ENCODE measurements around the gene HRAS. TPM values are rescaled to one million over a fixed set of nuclear protein-coding genes. Genes with fewer than 3 reads are reported as not detected.

HRAS gene
- total and polyA plus RNA-seq, 2 donors (not counting 1 experiment from before 2014, with no cell fraction given), result 63.5 to 86.0 TPM

DNA sequence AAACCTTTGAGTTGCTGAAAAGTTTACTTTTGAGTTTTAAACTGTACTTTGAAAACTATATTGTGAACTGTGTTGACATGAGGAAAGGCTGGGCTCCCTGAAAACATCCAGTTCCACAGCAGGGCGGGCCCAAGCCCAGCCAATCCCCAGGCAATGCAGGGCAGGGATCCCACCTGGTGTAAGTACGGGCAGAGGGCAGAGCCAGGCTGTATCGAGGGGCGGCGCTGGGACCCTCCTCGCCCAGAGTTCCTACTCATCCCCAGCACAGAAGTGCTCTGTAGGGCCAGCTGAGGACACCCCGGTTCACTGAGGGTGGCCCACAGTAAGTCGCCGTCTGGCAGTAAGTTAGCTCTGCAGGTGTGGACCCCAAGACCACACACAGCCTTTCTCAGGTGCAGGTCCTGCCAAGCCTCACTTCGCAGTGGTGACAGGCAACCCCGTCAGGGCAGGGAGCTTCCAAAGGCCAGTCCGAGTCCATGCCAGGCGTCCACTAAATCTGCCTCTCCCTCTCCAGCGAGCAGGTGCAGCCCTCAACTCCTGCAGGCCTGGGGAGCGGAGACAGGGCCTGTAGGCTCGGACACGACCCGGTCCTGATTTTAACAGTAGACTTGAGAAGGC lies 31.7 kb upstream of the HRAS start:
- H3K9me3 ChIP-seq (ENCODE audit: control extremely low read depth in 1 of 3, control insufficient read depth in 2 of 3, insufficient read depth in 1 of 3, low read length in 2 of 3), result no peaks in the 10 kb centered on the region
- peak overlapping the region; percentile 83 for H3K4me3 Mint-ChIP-seq
- ATAC-seq (ENCODE audit: low read depth) (no peak), DNase-seq (peak; percentile 50)
- H3K27ac Mint-ChIP-seq, result peak overlapping the region; percentile 84
- H3K4me1 ChIP-seq (ENCODE audit: control insufficient read depth in 2 of 2, insufficient read depth in 2 of 2, low read length in 2 of 2), result peaks cover 10 to 17% of the 10 kb centered on the region in 2 donors
- TF ChIP-seq, protein P1, sequence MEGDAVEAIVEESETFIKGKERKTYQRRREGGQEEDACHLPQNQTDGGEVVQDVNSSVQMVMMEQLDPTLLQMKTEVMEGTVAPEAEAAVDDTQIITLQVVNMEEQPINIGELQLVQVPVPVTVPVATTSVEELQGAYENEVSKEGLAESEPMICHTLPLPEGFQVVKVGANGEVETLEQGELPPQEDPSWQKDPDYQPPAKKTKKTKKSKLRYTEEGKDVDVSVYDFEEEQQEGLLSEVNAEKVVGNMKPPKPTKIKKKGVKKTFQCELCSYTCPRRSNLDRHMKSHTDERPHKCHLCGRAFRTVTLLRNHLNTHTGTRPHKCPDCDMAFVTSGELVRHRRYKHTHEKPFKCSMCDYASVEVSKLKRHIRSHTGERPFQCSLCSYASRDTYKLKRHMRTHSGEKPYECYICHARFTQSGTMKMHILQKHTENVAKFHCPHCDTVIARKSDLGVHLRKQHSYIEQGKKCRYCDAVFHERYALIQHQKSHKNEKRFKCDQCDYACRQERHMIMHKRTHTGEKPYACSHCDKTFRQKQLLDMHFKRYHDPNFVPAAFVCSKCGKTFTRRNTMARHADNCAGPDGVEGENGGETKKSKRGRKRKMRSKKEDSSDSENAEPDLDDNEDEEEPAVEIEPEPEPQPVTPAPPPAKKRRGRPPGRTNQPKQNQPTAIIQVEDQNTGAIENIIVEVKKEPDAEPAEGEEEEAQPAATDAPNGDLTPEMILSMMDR (IDR thresholded peaks at IDR 0.05), result no peak
- TF ChIP-seq EZH2 (IDR thresholded peaks at IDR 0.05; ENCODE audit: borderline replicate concordance, insufficient read depth, low read depth, low read length, poor library complexity, severe bottlenecking), result no peak
- H3K9me3 Mint-ChIP-seq (ENCODE audit: insufficient read depth), result no peaks in the 10 kb centered on the region
- intact Hi-C loops (cut with micrococcal nuclease), result loop anchor here (5.0 kb wide), 1 partner anchor 130 kb away; the partner anchor contains the start of genes DEAF1 and TMEM80
- H3K9ac ChIP-seq (ENCODE audit: low read length), result no peak overlapping the region
- H2AFZ ChIP-seq (ENCODE audit: insufficient read depth, low read depth, low read length, poor library complexity, severe bottlenecking), result no peak overlapping the region
- H4K20me1 ChIP-seq (ENCODE audit: control insufficient read depth, insufficient read depth, low read length, poor library complexity, severe bottlenecking), result peaks cover 21% of the 10 kb centered on the region
- no peaks in the 10 kb centered on the region for H3K36me3 ChIP-seq (replicated peaks in 1 of 2; ENCODE audit: control extremely low read depth in 1 of 2, control insufficient read depth in 1 of 2, extremely low read depth in 1 of 2, insufficient read depth in 2 of 2, low read length in 1 of 2)
- WGBS (ENCODE audit: insufficient coverage), result 97% methylated on average over 17 of the region's 18 CpGs
- H3K27me3 Mint-ChIP-seq, result no peaks in the 10 kb centered on the region
- no peak overlapping the region for H3K4me3 ChIP-seq (ENCODE audit: control extremely low read depth in 1 of 5, extremely low read depth in 1 of 5, insufficient read depth in 1 of 5, low read depth in 2 of 5, low read length in 4 of 5)
- peaks cover 9% of the 10 kb centered on the region for H3K4me1 Mint-ChIP-seq
- H3K27me3 ChIP-seq (replicated peaks in 1 of 4; ENCODE audit: control extremely low read depth in 1 of 4, control insufficient read depth in 3 of 4, insufficient read depth in 4 of 4, low read length in 3 of 4), result peaks cover 0 to 4% (median 1%) of the 10 kb centered on the region in 4 experiments
- ChIA-PET POLR2A (interaction anchor here (1.9 kb wide), 1 partner anchor 8 kb away, joined by 7 read pairs; the partner anchor contains the start of gene PHRF1), CTCF (interaction anchor here (1.5 kb wide), 1 partner anchor 181 kb away, joined by 3 read pairs; no protein-coding TSS in a partner anchor)
- no peak overlapping the region for H3K27ac ChIP-seq (ENCODE audit: low read length in 2 of 2)
- H3K79me2 ChIP-seq (ENCODE audit: control insufficient read depth, insufficient read depth, low read length), result peaks cover 8% of the 10 kb centered on the region
- no peak overlapping the region for H3K4me2 ChIP-seq (replicated peaks; ENCODE audit: low read depth, low read length, poor library complexity, severe bottlenecking)

DNA sequence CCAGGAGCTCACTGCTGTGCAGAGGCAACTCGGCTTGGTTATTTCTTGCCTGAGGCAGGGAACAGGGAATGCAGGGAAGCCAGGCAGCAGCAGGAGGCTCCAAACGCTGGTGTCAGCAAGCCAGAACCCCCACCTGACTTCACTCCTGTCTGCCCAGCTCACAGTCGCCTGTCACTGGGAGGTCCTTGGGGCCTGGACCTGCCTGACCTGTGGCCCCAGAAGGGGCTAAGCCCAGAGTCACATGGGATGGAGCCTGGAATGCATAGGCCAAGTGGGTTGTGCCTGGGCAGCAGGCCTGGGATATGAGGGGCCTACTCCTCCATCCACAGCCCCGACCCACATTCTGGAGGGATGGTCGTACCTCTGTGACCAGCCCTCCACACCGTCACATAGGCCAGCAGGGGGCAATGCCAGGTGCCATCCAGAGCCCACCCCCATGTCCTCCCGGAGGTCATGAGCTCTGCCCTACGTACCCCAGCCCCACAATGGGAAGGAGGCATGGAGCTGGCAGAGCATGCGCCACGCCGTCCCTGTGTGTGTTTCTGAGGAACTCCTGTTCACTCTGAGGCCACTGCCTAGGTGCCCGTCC lies 30.6 kb upstream of the HRAS start:
- no peak overlapping the region for H3K4me3 Mint-ChIP-seq
- Histone ChIP-seq H3K27me3 (replicated peaks in 1 of 4; ENCODE audit: control extremely low read depth in 1 of 4, control insufficient read depth in 3 of 4, insufficient read depth in 4 of 4, low read length in 3 of 4) (no peaks in the 10 kb centered on the region), H4K20me1 (ENCODE audit: control insufficient read depth, insufficient read depth, low read length, poor library complexity, severe bottlenecking) (peaks cover 31% of the 10 kb centered on the region), H3K4me1 (ENCODE audit: control insufficient read depth in 2 of 2, insufficient read depth in 2 of 2, low read length in 2 of 2) (peaks cover 15 to 26% of the 10 kb centered on the region in 2 donors), H3K4me2 (replicated peaks; ENCODE audit: low read depth, low read length, poor library complexity, severe bottlenecking) (no peak overlapping the region), H3K36me3 (replicated peaks in 1 of 2; ENCODE audit: control extremely low read depth in 1 of 2, control insufficient read depth in 1 of 2, extremely low read depth in 1 of 2, insufficient read depth in 2 of 2, low read length in 1 of 2) (no peaks in the 10 kb centered on the region), H3K9me3 (ENCODE audit: control extremely low read depth in 1 of 3, control insufficient read depth in 2 of 3, insufficient read depth in 1 of 3, low read length in 2 of 3) (no peaks in the 10 kb centered on the region), H3K4me3 (ENCODE audit: control extremely low read depth in 1 of 5, extremely low read depth in 1 of 5, insufficient read depth in 1 of 5, low read depth in 2 of 5, low read length in 4 of 5) (no peak overlapping the region), H2AFZ (ENCODE audit: insufficient read depth, low read depth, low read length, poor library complexity, severe bottlenecking) (no peak overlapping the region), H3K9ac (ENCODE audit: low read length) (no peak overlapping the region), H3K79me2 (ENCODE audit: control insufficient read depth, insufficient read depth, low read length) (peaks cover 18% of the 10 kb centered on the region), H3K27ac (ENCODE audit: low read length in 2 of 2) (no peak overlapping the region)
- H3K27me3 Mint-ChIP-seq, result no peaks in the 10 kb centered on the region
- POLR2A ChIA-PET, result interaction anchor here (1.9 kb wide), 1 partner anchor 10 kb away, joined by 7 read pairs; the partner anchor contains the start of gene PHRF1
- intact Hi-C loops (cut with micrococcal nuclease), result loop anchor here (5.0 kb wide), 1 partner anchor 131 kb away; the partner anchor contains the start of genes DEAF1 and TMEM80
- 85% methylated on average over 11 of the region's 12 CpGs for WGBS (ENCODE audit: insufficient coverage)
- ATAC-seq (ENCODE audit: low read depth) (no peak), DNase-seq (no peak)
- peaks cover 14% of the 10 kb centered on the region for H3K4me1 Mint-ChIP-seq
- H3K9me3 Mint-ChIP-seq (ENCODE audit: insufficient read depth), result no peaks in the 10 kb centered on the region
- CTCF ChIA-PET, result interaction anchor here (0.8 to 3.3 kb wide), 3 partner anchors 12 to 182 kb away, joined by 3 to 11 read pairs (median 3); no protein-coding TSS in a partner anchor
- TF ChIP-seq, protein P1 (IDR thresholded peaks at IDR 0.05), result no peak
- TF ChIP-seq EZH2 (IDR thresholded peaks at IDR 0.05; ENCODE audit: borderline replicate concordance, insufficient read depth, low read depth, low read length, poor library complexity, severe bottlenecking), result no peak
- no peak overlapping the region for H3K27ac Mint-ChIP-seq

Data from B cell (primary cell).